Activated CD4-positive, alpha-beta T cell treated with anti-CD3 and anti-CD28 coated beads, Interleukin-2, amount 10 ng/mL, durations not matched to agents 7 days and 5 days (primary cell): ENCODE results near the gene TIMM22. TPM values are rescaled to one million over a fixed set of nuclear protein-coding genes. Genes with fewer than 3 reads are reported as not detected.
"Not testable (repeated sequence)": the region's sequence is repeated elsewhere in the genome, so short reads cannot be mapped to it uniquely, and the experiment has no call there.

Experiments used
- CTCF ChIA-PET: fragments of 350-600 bp; sonication (Branson Sonifier 250); formaldehyde crosslinking; loops from one replicate; lab custom pipeline; 2021; ENCODE audit warnings: antibody characterized with exemption; lab: Charles Lee
- POLR2A ChIA-PET: fragments of 350-600 bp; sonication (Branson Sonifier 250); formaldehyde crosslinking; loops from one replicate; lab custom pipeline; 2021; ENCODE audit warnings: antibody characterized with exemption; lab: Charles Lee
- DNase-seq: peaks from one replicate; pipeline ENCODE4 v3.0.0-alpha.2; 2020
- H3K27ac Mint-ChIP-seq: one replicate; pipeline ENCODE4 v1.8.0; 2021; ENCODE audit warnings: mild to moderate bottlenecking, moderate library complexity, mixed read lengths
- H3K27me3 Mint-ChIP-seq: one replicate; pipeline ENCODE4 v1.8.0; 2021; ENCODE audit warnings: mixed read lengths
- H3K36me3 Mint-ChIP-seq: one replicate; pipeline ENCODE4 v1.8.0; 2021; ENCODE audit warnings: low read depth, mixed read lengths
- H3K4me1 Mint-ChIP-seq: one replicate; pipeline ENCODE4 v1.8.0; 2021; ENCODE audit warnings: mixed read lengths
- H3K4me3 Mint-ChIP-seq: one replicate; pipeline ENCODE4 v1.8.0; 2021; ENCODE audit warnings: mild to moderate bottlenecking, moderate library complexity, mixed read lengths
- H3K9me3 Mint-ChIP-seq: one replicate; pipeline ENCODE4 v1.8.0; 2021; ENCODE audit warnings: mixed read lengths
- total RNA-seq, 2 experiments: library from RNA; stranded (reverse); gene quantifications; one replicate each; pipeline ENCODE4 v1.2.3, GENCODE V29; 2021

The TIMM22 gene
- total RNA-seq, 2 experiments from 2014 or later, result 8.4 to 9.2 TPM

GRCh38 chr17:962670-963069 is 34.3 kb upstream of the TIMM22 start:
- no peak overlapping the region for H3K4me3 Mint-ChIP-seq
- ChIA-PET CTCF (no interaction called here), POLR2A (no interaction called here)
- no peaks in the 10 kb centered on the region for H3K9me3 Mint-ChIP-seq
- peaks cover 11% of the 10 kb centered on the region for H3K27me3 Mint-ChIP-seq
- H3K4me1 Mint-ChIP-seq, result no peaks in the 10 kb centered on the region
- H3K27ac Mint-ChIP-seq, result no peak overlapping the region
- no peaks in the 10 kb centered on the region for H3K36me3 Mint-ChIP-seq
- DNase-seq, result no peak

- POLR2A ChIA-PET, result no interaction called here
- H3K27me3 Mint-ChIP-seq, result peaks cover 19% of the 10 kb centered on the region
Observed at GRCh38 chr17:964876-965275, 32.1 kb upstream of the TIMM22 start.

GRCh38 chr17:965311-965989 is 31.5 kb upstream of the TIMM22 start:
- CTCF ChIA-PET, result interaction anchor here (0.6 kb wide), 1 partner anchor 31 kb away, joined by 3 read pairs; the partner anchor contains the start of gene TIMM22

More at GRCh38 chr17:964876-965275, 32.1 kb upstream of the TIMM22 start:
- no peaks in the 10 kb centered on the region for H3K4me1 Mint-ChIP-seq
- no peak overlapping the region for H3K4me3 Mint-ChIP-seq
- CTCF ChIA-PET, result no interaction called here
- no peaks in the 10 kb centered on the region for H3K9me3 Mint-ChIP-seq
- H3K36me3 Mint-ChIP-seq, result no peaks in the 10 kb centered on the region
- no peak for DNase-seq
- no peak overlapping the region for H3K27ac Mint-ChIP-seq

GRCh38 chr17:967122-967521 is 29.8 kb upstream of the TIMM22 start:
- ChIA-PET POLR2A (no interaction called here), CTCF (no interaction called here)
- Mint-ChIP-seq H3K4me3 (no peak overlapping the region), H3K27ac (no peak overlapping the region), H3K4me1 (no peaks in the 10 kb centered on the region), H3K27me3 (peaks cover 17% of the 10 kb centered on the region), H3K9me3 (no peaks in the 10 kb centered on the region), H3K36me3 (no peaks in the 10 kb centered on the region)
- DNase-seq, result no peak

More at GRCh38 chr17:965311-965989, 31.5 kb upstream of the TIMM22 start:
- no peak overlapping the region for H3K4me3 Mint-ChIP-seq
- no peaks in the 10 kb centered on the region for H3K36me3 Mint-ChIP-seq
- POLR2A ChIA-PET, result interaction anchor here (0.7 kb wide), 1 partner anchor 1521 kb away, joined by 3 read pairs; no protein-coding TSS in a partner anchor
- no peak overlapping the region for H3K27ac Mint-ChIP-seq
- H3K4me1 Mint-ChIP-seq, result no peaks in the 10 kb centered on the region
- H3K9me3 Mint-ChIP-seq, result no peaks in the 10 kb centered on the region
- peaks cover 22% of the 10 kb centered on the region for H3K27me3 Mint-ChIP-seq
- DNase-seq, result no peak

GRCh38 chr17:968812-969730 is 27.9 kb upstream of the TIMM22 start:
- no peak for DNase-seq
- Mint-ChIP-seq H3K36me3 (no peaks in the 10 kb centered on the region), H3K27me3 (peaks cover 19% of the 10 kb centered on the region), H3K4me3 (no peak overlapping the region), H3K9me3 (no peaks in the 10 kb centered on the region), H3K4me1 (no peaks in the 10 kb centered on the region), H3K27ac (no peak overlapping the region)
- ChIA-PET CTCF (no interaction called here), POLR2A (no interaction called here)

GRCh38 chr17:969811-970355 is 27.0 kb upstream of the TIMM22 start:
- Mint-ChIP-seq H3K36me3 (no peaks in the 10 kb centered on the region), H3K4me1 (no peaks in the 10 kb centered on the region), H3K27me3 (peaks cover 20% of the 10 kb centered on the region), H3K9me3 (no peaks in the 10 kb centered on the region), H3K4me3 (no peak overlapping the region), H3K27ac (no peak overlapping the region)
- POLR2A ChIA-PET, result interaction anchor here (0.6 kb wide), 1 partner anchor 201 kb away, joined by 3 read pairs; no protein-coding TSS in a partner anchor
- CTCF ChIA-PET, result interaction anchor here (1.6 kb wide), 1 partner anchor 11 kb away, joined by 5 read pairs; no protein-coding TSS in a partner anchor
- no peak for DNase-seq

- H3K27ac Mint-ChIP-seq, result no peak overlapping the region
- no peaks in the 10 kb centered on the region for H3K36me3 Mint-ChIP-seq
- ChIA-PET CTCF (interaction anchor here (1.6 kb wide), 1 partner anchor 11 kb away, joined by 5 read pairs; no protein-coding TSS in a partner anchor), POLR2A (interaction anchor here (0.6 kb wide), 1 partner anchor 201 kb away, joined by 3 read pairs; no protein-coding TSS in a partner anchor)
- H3K9me3 Mint-ChIP-seq, result no peaks in the 10 kb centered on the region
- no peak overlapping the region for H3K4me3 Mint-ChIP-seq
- no peak for DNase-seq
- peaks cover 20% of the 10 kb centered on the region for H3K27me3 Mint-ChIP-seq
- H3K4me1 Mint-ChIP-seq, result no peaks in the 10 kb centered on the region
Observed at GRCh38 chr17:970364-970763, 26.6 kb upstream of the TIMM22 start.

GRCh38 chr17:971861-972260 is 25.1 kb upstream of the TIMM22 start:
- H3K4me1 Mint-ChIP-seq, DNase-seq, H3K27ac Mint-ChIP-seq, H3K4me3 Mint-ChIP-seq, H3K36me3 Mint-ChIP-seq, POLR2A ChIA-PET, H3K9me3 Mint-ChIP-seq: not testable (repeated sequence)
- CTCF ChIA-PET, result interaction anchor here (1.3 to 2.0 kb wide), 2 partner anchors 9 to 25 kb away, joined by 5 to 8 read pairs; partner anchors contain the start of gene TIMM22
- peaks cover 35% of the 10 kb centered on the region for H3K27me3 Mint-ChIP-seq

GRCh38 chr17:973053-973452 is 23.9 kb upstream of the TIMM22 start:
- peaks cover 44% of the 10 kb centered on the region for H3K27me3 Mint-ChIP-seq
- H3K9me3 Mint-ChIP-seq, result no peaks in the 10 kb centered on the region
- H3K4me1 Mint-ChIP-seq, result peaks cover 2% of the 10 kb centered on the region
- CTCF ChIA-PET, result interaction anchor here (1.1 to 2.0 kb wide), 3 partner anchors 8 to 67 kb away, joined by 3 to 8 read pairs (median 5); partner anchors contain the start of gene TIMM22
- POLR2A ChIA-PET, result no interaction called here
- no peak overlapping the region for H3K4me3 Mint-ChIP-seq
- no peaks in the 10 kb centered on the region for H3K36me3 Mint-ChIP-seq
- no peak for DNase-seq
- H3K27ac Mint-ChIP-seq, result no peak overlapping the region

GRCh38 chr17:974778-975177 is 22.2 kb upstream of the TIMM22 start:
- H3K27me3 Mint-ChIP-seq, result peaks cover 43% of the 10 kb centered on the region
- DNase-seq, POLR2A ChIA-PET, H3K36me3 Mint-ChIP-seq, H3K4me1 Mint-ChIP-seq, H3K9me3 Mint-ChIP-seq, H3K4me3 Mint-ChIP-seq, H3K27ac Mint-ChIP-seq: not testable (repeated sequence)
- CTCF ChIA-PET, result interaction anchor here (1.1 kb wide), 1 partner anchor 22 kb away, joined by 3 read pairs; the partner anchor contains the start of gene TIMM22

GRCh38 chr17:975371-975915 is 21.5 kb upstream of the TIMM22 start:
- Mint-ChIP-seq H3K36me3 (peaks cover 2% of the 10 kb centered on the region), H3K9me3 (no peaks in the 10 kb centered on the region), H3K27ac (no peak overlapping the region), H3K4me1 (peaks cover 10% of the 10 kb centered on the region), H3K27me3 (peaks cover 39% of the 10 kb centered on the region), H3K4me3 (no peak overlapping the region)
- CTCF ChIA-PET, result interaction anchor here (1.1 kb wide), 1 partner anchor 21 kb away, joined by 3 read pairs; the partner anchor contains the start of gene TIMM22
- POLR2A ChIA-PET, result no interaction called here
- no peak for DNase-seq

GRCh38 chr17:976312-976711 is 20.6 kb upstream of the TIMM22 start:
- DNase-seq, result no peak
- ChIA-PET CTCF (interaction anchor here (0.5 to 1.1 kb wide), 4 partner anchors 13 to 230 kb away, joined by 3 to 5 read pairs (median 3); no protein-coding TSS in a partner anchor), POLR2A (no interaction called here)
- no peak overlapping the region for H3K27ac Mint-ChIP-seq
- H3K4me3 Mint-ChIP-seq, result no peak overlapping the region
- H3K36me3 Mint-ChIP-seq, result peaks cover 2% of the 10 kb centered on the region
- peaks cover 17% of the 10 kb centered on the region for H3K4me1 Mint-ChIP-seq
- no peaks in the 10 kb centered on the region for H3K9me3 Mint-ChIP-seq
- H3K27me3 Mint-ChIP-seq, result peaks cover 39% of the 10 kb centered on the region
